ENCODE measurements around the gene ZFR2. TPM values are rescaled to one million over a fixed set of nuclear protein-coding genes. Genes with fewer than 3 reads are reported as not detected.

ZFR2 gene
- total and polyA plus RNA-seq, 2 of the 8 experiments (the other 6 are each of a cell fraction or from before 2014, with no cell fraction given) = 14.5 to 28.4 TPM

- TF ChIP-seq CHD7 (IDR thresholded peaks at IDR 0.05; ENCODE audit: insufficient replicate concordance, low read length) = no peak
- no peak for TF ChIP-seq KDM5A (IDR thresholded peaks at IDR 0.05; ENCODE audit: low read length)
- TF ChIP-seq GTF2F1 (IDR thresholded peaks at IDR 0.05; ENCODE audit: borderline replicate concordance, low read depth, low read length) = no peak
- TF ChIP-seq MAFK (IDR thresholded peaks at IDR 0.05; ENCODE audit: low read depth, low read length) = no peak
- TF ChIP-seq RBBP5 (IDR thresholded peaks at IDR 0.05; ENCODE audit: borderline replicate concordance, low read depth, low read length) = no peak
- TF ChIP-seq CHD1 (IDR thresholded peaks at IDR 0.05; ENCODE audit: low read depth, low read length) = no peak
- TF ChIP-seq NRF1 (IDR thresholded peaks at IDR 0.05; ENCODE audit: low read depth, low read length) = no peak
- TF ChIP-seq KDM1A (IDR thresholded peaks at IDR 0.05; ENCODE audit: borderline replicate concordance, low read length) = 0 out of 2 replicates have a peak, but pooled peaks have one; percentile 16
- peak; percentile 54; the same call in 1 of the 2 replicates for TF ChIP-seq POLR2AphosphoS5 (IDR thresholded peaks at IDR 0.05; ENCODE audit: low read depth, low read length)
- TF ChIP-seq POLR2A (IDR thresholded peaks at IDR 0.05; ENCODE audit: control extremely low read depth in 1 of 2, low read depth in 2 of 2, low read length in 2 of 2) = peak in 1 of 2 experiments; percentile 76; a peak in 1 of 3 replicates
Measured at GRCh38 chr19:3880471-3881271, 11.8 kb upstream of the ZFR2 start, which contains the start of gene ATCAY (continued).

All from H1 (cell line).